HG02798 (cell line): ENCODE measurements around the gene ENDOV.

Experiments used
- ATAC-seq: cut with Tn5 transposase; IDR thresholded peaks from one replicate; pipeline ENCODE4 v1.9.1; 2021; ENCODE audit warnings: mild to moderate bottlenecking; ENCODE audit not compliant: unreplicated experiment, poor library complexity

ENDOV gene

GRCh38 chr17:80477647-80478478, 62.9 kb downstream of the ENDOV start:
- ATAC-seq: no peak

DNA sequence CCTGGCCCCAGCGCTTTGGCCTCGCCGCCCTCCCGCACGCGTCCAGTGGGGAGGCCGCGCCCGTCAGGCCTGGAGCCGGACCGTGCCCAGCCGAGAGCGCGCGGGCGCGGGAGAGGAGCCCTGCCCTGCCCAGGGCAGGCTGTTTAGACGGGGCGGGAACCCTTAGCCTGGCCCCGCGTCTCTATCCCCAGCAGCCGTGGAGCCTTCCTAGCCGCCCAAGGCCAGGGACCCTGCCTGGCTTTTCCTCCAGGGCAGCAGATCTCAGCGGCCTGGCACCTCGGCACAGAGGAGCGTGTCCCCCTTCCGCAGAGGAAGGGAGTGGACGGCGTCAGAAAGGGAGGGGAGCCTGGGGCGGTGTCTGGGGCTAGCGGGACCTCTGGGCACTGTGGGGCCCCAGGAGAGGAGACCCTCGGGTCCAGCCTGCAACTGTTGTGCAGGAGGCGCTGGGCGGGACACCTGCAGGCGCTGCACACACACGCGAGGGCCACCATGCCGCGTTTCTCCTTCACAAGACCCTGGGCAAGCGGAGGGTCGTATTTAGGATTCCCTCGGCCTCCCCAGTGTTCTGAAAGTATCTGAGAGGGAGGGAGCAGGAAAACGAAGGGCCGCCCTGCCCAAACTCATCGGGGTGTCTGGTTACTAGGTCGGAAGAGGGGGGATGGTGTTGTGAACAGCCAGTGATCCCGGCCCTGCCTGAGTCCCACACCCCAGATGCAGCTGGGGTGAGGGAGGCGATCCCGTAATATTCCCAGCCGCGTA, 63.7 kb downstream of the ENDOV start:
- ATAC-seq: no peak

DNA sequence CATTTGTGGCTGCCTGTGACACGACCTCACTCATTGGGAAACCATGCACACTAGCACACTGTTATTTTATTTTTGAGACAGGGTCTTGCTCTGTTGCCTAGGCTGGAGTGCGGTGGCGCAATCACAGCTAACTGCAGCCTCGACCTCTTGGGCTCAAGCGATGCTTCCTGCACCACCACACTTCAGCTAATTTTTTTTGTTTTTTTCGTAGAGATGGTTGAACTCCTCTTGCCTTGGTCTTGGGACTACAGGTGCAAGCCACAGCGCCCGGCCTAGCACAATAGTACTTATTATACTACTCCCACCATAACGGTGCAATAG, 64.2 kb downstream of the ENDOV start:
- ATAC-seq: no peak

GRCh38 chr17:80480248-80480647, 65.3 kb downstream of the ENDOV start:
- no peak for ATAC-seq

DNA sequence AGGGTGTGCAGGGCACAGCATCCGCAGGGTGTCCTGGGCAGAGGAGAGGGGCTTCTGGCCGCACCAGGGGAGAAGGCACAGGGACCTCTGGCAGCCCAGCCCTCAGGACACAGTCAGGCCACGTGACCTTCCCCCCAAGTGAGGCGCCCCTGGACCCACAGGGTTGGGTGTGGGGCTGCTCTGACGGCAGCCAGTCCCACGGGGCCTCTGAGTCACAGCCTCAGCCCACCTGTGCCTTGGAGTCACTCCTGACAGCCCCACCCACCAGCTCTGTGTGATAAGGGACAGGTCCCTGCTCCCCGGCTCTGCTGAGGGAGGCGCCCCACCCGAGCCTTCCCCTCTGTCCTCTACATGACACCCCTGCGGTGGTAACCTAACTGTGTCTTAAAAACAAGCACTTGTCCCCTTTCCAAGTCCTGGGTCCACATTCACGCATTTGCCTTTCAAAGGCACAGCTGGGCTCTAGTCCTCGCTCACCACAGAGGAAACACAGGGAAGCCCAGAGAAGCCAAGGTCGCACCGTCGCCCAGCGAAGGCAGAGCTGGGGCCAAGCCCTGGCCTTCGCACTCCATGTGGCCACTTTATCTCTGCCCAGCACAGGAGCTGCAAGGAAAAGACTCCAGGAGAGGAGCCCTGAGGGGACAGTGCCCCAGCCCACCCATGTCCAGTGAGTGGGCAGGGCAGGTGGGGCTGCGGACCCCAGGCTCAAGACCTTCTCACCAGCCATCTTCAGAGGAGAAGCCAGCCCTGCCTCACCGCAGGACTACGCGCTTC, 66.5 kb downstream of the ENDOV start:
- ATAC-seq: no peak

DNA sequence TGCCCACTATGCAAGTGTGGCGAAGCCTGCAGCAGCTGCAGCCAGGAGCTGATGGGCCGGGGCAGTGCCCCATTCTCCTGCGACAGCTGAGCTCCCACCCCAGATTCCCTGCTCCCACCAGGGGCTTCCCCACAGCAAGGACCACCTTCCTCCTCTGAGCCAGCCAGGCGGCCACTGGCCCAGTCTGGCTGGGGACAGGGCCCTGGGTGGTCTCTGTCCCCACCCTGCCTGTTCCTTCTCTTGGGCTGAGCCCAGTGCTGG, 67.0 kb downstream of the ENDOV start:
- no peak for ATAC-seq

DNA sequence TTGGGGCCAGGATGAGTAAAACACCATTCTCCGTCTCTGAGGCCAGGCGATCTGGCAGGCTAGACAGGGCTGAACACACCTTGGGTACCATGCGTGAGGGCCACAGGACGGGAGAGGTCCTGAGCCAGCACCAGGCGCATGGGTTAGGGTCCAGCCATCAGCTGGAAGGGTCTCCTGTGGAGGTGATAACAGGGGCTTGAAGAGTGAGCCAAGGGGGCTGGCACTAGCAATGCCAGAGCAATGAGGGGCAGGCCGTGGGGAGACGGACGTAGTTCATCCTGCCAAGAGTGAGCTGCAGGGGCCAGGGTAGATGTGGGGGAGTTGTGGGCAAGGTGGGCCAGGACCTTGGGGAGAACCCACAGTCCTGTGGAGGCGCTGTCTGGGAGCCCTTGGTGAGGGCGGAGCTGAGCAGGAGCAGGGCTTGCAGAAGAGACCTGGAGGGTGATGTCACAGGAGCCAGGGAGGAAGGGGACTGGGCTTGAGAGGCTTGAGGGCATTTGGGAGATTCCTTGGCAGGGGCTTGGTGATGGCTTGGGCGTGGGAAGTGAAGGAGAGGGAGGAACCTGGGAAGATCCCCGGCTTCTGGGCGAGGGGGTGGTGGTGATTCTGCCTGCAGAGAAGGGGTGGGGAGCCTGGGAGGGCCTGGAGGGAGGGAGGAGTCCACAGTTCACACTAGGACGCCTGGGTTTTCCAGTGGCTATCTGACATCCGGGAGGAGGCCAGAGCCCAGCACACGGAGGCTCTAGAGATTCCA, 67.8 kb downstream of the ENDOV start:
- no peak for ATAC-seq

GRCh38 chr17:80485846-80486245, 70.9 kb downstream of the ENDOV start:
- no peak for ATAC-seq

DNA sequence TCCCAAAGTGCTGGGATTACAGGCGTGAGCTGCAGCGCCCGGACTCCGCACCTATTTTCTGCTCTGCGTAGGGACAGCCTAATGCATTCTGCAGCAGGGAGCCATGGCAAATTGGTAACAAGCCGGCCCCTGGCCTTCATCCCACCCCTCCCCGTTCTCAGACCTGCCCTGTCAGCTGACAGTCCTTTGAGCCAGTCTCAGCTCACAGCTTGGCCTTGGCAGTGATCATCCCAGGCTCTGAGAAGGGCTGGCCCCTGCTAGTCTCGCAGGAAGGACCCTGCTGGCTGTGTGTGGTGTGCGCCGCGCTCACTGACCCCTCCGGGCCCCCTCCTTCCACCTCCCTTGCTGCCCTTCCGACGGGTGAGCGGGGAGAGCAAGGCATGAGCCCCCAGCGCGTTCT, 71.7 kb downstream of the ENDOV start:
- ATAC-seq: no peak

DNA sequence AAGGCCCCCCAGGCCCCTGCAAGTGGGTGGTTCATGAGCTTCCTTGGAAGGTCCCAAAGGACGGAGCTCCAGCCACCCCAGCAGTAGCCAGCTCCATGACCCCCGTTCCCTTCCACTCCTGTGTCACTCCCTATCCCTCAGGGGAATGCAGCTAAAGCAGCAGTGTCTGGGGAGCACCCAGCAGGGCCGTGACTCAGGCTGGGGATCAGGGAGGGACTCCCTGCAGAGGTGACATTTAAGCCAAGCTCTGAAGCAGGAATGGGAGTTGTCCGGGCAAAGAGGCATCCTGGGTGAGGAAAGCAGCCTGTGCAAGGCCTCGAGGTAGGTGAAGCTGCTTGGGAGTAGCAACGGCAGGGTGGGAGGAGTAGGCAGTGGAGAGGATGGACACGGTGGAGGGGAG, 72.5 kb downstream of the ENDOV start:
- no peak for ATAC-seq
